AG09309 (cell line): ENCODE data around the gene SCG3.

Source experiments
- DNase-seq: peaks from one replicate; pipeline ENCODE4 v3.0.0-alpha.2; 2010; ENCODE audit warnings: low read depth
- H3K4me3 ChIP-seq: 2 replicates; pipeline ENCODE4 v1.5.1; 2011; ENCODE audit warnings: mild to moderate bottlenecking, low read depth, low read length, moderate library complexity; ENCODE audit not compliant: control insufficient read depth
- CTCF ChIP-seq: IDR thresholded peaks from 2 replicates; pipeline ENCODE4 v1.5.1; 2011; ENCODE audit warnings: mild to moderate bottlenecking, low read depth, low read length, inconsistent platforms; ENCODE audit not compliant: insufficient read depth, control insufficient read depth; ENCODE audit errors: missing control alignments

The SCG3 gene

GRCh38 chr15:51714911-51715310, 33.6 kb downstream of the SCG3 start:
- H3K4me3 ChIP-seq, result no peak overlapping the region
- no peak for DNase-seq
- TF ChIP-seq CTCF, result no peak

GRCh38 chr15:51718219-51718618, 36.9 kb downstream of the SCG3 start:
- DNase-seq, result no peak
- TF ChIP-seq CTCF, result no peak
- no peak overlapping the region for H3K4me3 ChIP-seq

GRCh38 chr15:51718746-51719145, 37.4 kb downstream of the SCG3 start:
- no peak overlapping the region for H3K4me3 ChIP-seq
- TF ChIP-seq CTCF, result no peak
- no peak for DNase-seq

- no peak for DNase-seq
- TF ChIP-seq CTCF, result no peak
- no peak overlapping the region for H3K4me3 ChIP-seq
These were observed 39.1 kb downstream of the SCG3 start for GRCh38 chr15:51720201-51720995.

- H3K4me3 ChIP-seq, result no peak overlapping the region
- no peak for TF ChIP-seq CTCF
- DNase-seq, result no peak
These were observed 40.1 kb downstream of the SCG3 start for GRCh38 chr15:51721199-51721960.

GRCh38 chr15:51724199-51724598, 42.9 kb downstream of the SCG3 start:
- DNase-seq, result no peak
- H3K4me3 ChIP-seq, result no peak overlapping the region
- TF ChIP-seq CTCF, result no peak
